Epithelial cell of alveolus of lung (primary cell): ENCODE measurements around the gene CD14. TPM values are rescaled to one million over a fixed set of nuclear protein-coding genes. Genes with fewer than 3 reads are reported as not detected.

Experiments used
- total RNA-seq: library from RNA; depleted of rRNA; stranded (reverse); fragments of >200 nt; gene quantifications from 2 replicates; pipeline ENCODE4 v1.2.1, GENCODE V29; 2015

CD14 gene
- total RNA-seq = 0.26 and 1.8 TPM in 2 replicates

GRCh38 chr5:140633021-140633471 is at the start of gene CD14:
TSS of gene CD14 (minus strand) at chr5:140633175. CDS start at chr5:140633071, 104 bp downstream.

GRCh38 chr5:140673187-140673976 is 40.4 kb upstream of the CD14 start, which contains the start of gene DND1:
TSS of gene DND1 (minus strand) at chr5:140673576. CDS start at chr5:140673542, 34 bp downstream.

GRCh38 chr5:140664359-140665119 is 31.6 kb upstream of the CD14 start, which contains the start of gene WDR55:
TSS of gene WDR55 (plus strand) at chr5:140664904. CDS start at chr5:140664913, 9 bp downstream.

DNA sequence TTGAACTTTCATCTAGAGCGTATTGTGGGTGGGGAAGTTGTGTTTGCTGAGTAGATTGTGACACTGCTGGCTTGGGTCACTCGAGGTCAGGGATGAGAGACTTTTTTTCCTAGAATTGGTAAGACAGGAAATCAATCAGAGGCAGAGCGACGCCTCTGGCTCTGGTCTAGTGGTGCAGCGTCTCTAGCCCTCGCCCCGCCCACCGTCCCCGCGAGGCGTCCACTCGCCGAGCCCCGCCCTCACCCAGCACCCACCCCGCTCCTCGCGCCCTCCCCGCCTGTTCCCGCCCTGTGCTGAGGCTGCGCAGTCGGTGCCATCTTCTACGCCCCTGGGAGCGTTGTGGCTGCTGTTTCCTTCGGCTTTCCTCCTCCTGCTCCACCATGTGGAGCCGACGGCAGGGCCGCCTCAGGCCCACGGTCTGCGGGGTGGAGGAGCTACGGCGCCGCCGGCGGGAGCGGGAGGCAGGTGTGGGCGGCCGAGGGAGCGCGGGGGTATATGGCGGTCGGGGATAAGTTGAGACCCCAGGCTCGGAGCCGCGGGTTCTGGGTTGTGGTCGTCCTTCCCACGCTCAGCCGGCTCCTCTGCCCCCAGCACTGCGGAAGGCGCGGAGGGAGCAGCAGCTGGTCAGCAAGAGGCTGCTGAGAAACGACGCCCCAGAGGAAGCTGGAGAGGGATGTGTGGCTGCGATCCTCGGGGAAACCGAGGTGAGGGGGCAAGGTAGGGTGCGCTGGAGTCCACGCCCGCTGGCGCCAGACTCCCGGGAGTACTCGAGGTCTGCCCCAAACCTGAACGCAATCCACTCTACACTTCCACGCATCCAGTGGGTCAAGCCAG is 6.4 kb upstream of the CD14 start, which contains the start of gene TMCO6:
TSS of gene TMCO6 (plus strand) at position 304 of the 834 bp plus-strand sequence. CDS start at position 381, 77 bp downstream.

Other genes starting within 250 kb of the CD14 start
- 26.5 and 68.3 TPM in 2 replicates for gene ANKHD1, start 231.3 kb downstream of the CD14 start, total RNA-seq
- 2.1 and 3.3 TPM in 2 replicates for gene EIF4EBP3, start 85.5 kb downstream of the CD14 start, total RNA-seq
- 40.7 and 84.2 TPM in 2 replicates for gene SRA1, start 75.7 kb downstream of the CD14 start, total RNA-seq
- 5.4 and 6.9 TPM in 2 replicates for gene APBB3, start 68.6 kb downstream of the CD14 start, total RNA-seq
- 39.0 and 45.8 TPM in 2 replicates for gene SLC35A4, start 68.3 kb downstream of the CD14 start, total RNA-seq
- gene TMCO6, start 6.3 kb upstream of the CD14 start, total RNA-seq = 4.9 and 50.5 TPM in 2 replicates
- 58.6 and 67.5 TPM in 2 replicates for gene NDUFA2, start 14.5 kb upstream of the CD14 start, total RNA-seq
- 63.4 and 92.9 TPM in 2 replicates for gene IK, start 14.7 kb upstream of the CD14 start, total RNA-seq
- gene WDR55, start 31.7 kb upstream of the CD14 start, total RNA-seq = 16.8 and 16.9 TPM in 2 replicates
- gene DND1, start 40.4 kb upstream of the CD14 start, total RNA-seq = 0.26 and 0.64 TPM in 2 replicates
- gene HARS1, start 58.2 kb upstream of the CD14 start, total RNA-seq = 41.6 and 81.6 TPM in 2 replicates
- gene HARS2, start 58.3 kb upstream of the CD14 start, total RNA-seq = 23.9 and 25.6 TPM in 2 replicates
- gene ZMAT2, start 67.3 kb upstream of the CD14 start, total RNA-seq = 30.4 TPM in 2 replicates
- gene PCDHA1, start 153.0 kb upstream of the CD14 start, total RNA-seq = not detected in 2 replicates
- gene PCDHA2, start 161.7 kb upstream of the CD14 start, total RNA-seq = not detected in 2 replicates
- gene PCDHA3, start 167.9 kb upstream of the CD14 start, total RNA-seq = under 0.01 TPM in 1 of 2 replicates, not detected in the other
- gene PCDHA4, start 173.9 kb upstream of the CD14 start, total RNA-seq = 0.48 TPM in 1 of 2 replicates, not detected in the other
- gene PCDHA5, start 188.4 kb upstream of the CD14 start, total RNA-seq = not detected in 2 replicates
- not detected in 2 replicates for gene PCDHA6, start 194.8 kb upstream of the CD14 start, total RNA-seq
- gene PCDHA7, start 201.1 kb upstream of the CD14 start, total RNA-seq = under 0.01 TPM in 1 of 2 replicates, not detected in the other
- gene PCDHA8, start 208.0 kb upstream of the CD14 start, total RNA-seq = not detected in 2 replicates
- under 0.01 TPM in 1 of 2 replicates, not detected in the other for gene PCDHA9, start 215.2 kb upstream of the CD14 start, total RNA-seq
- gene PCDHA10, start 222.7 kb upstream of the CD14 start, total RNA-seq = under 0.01 TPM in 1 of 2 replicates, not detected in the other
- not detected in 2 replicates for gene PCDHA11, start 235.8 kb upstream of the CD14 start, total RNA-seq
- under 0.01 TPM in 1 of 2 replicates, not detected in the other for gene PCDHA12, start 242.1 kb upstream of the CD14 start, total RNA-seq
- gene PCDHA13, start 248.9 kb upstream of the CD14 start, total RNA-seq = not detected in 2 replicates